GM13977 (cell line): ENCODE results near the gene C2orf76.

Experiments used
- DNase-seq: peaks from one replicate; pipeline ENCODE4 v3.0.0; 2012; ENCODE audit warnings: low spot score
- CTCF ChIP-seq: IDR thresholded peaks from 2 replicates; pipeline ENCODE4 v1.5.1; 2012; ENCODE audit warnings: mild to moderate bottlenecking, control low read depth; ENCODE audit not compliant: insufficient read depth; ENCODE audit errors: extremely low read depth, missing control alignments
- in situ Hi-C: fragments of 300-500 bp; cut with MboI; formaldehyde crosslinking; loops from one replicate; pipeline ENCODE4 v1.12.0; 2022; ENCODE audit warnings: low sequenced_read_pairs, low pct_unique_long_range_greater_than_20kb, mixed read lengths, inconsistent platforms; ENCODE audit not compliant: unreplicated experiment

Gene C2orf76

GRCh38 chr2:119389615-119390306 lies 23.1 kb upstream of the C2orf76 start:
- no peak for DNase-seq
- in situ Hi-C loops: no loop called here
- TF ChIP-seq CTCF: no peak

GRCh38 chr2:119387381-119388129 lies 20.9 kb upstream of the C2orf76 start:
- DNase-seq: peak; percentile 66
- in situ Hi-C loops: no loop called here
- peak; percentile 33 for TF ChIP-seq CTCF

GRCh38 chr2:119385466-119385865 lies 18.8 kb upstream of the C2orf76 start:
- TF ChIP-seq CTCF: no peak
- DNase-seq: no peak
- in situ Hi-C loops: no loop called here

GRCh38 chr2:119384971-119385370 lies 18.3 kb upstream of the C2orf76 start:
- no peak for TF ChIP-seq CTCF
- in situ Hi-C loops: no loop called here
- no peak for DNase-seq

- in situ Hi-C loops: no loop called here
- no peak for TF ChIP-seq CTCF
- DNase-seq: no peak
Measured at GRCh38 chr2:119383410-119384140, 16.9 kb upstream of the C2orf76 start.

GRCh38 chr2:119378566-119378965 lies 11.9 kb upstream of the C2orf76 start:
- in situ Hi-C loops: no loop called here
- TF ChIP-seq CTCF: no peak
- DNase-seq: no peak
